ENCODE measurements around the gene ST6GAL1.
A peak's percentile ranks its signal among the peaks of the same experiment; 100 is the strongest.

The ST6GAL1 gene

GRCh38 chr3:187061748-187062147 lies 131.4 kb downstream of the ST6GAL1 start:
- no peak for DNase-seq (ENCODE audit: low spot score)
- TF ChIP-seq CTCF (IDR thresholded peaks at IDR 0.05; ENCODE audit: borderline replicate concordance, control extremely low read depth, extremely low read depth, insufficient read depth, missing control alignments): no peak
- in situ Hi-C loops (cut with MboI; ENCODE audit: low sequenced_read_pairs, unreplicated experiment): no loop called here

GRCh38 chr3:187062526-187063177 lies 132.3 kb downstream of the ST6GAL1 start:
- no peak for TF ChIP-seq CTCF (IDR thresholded peaks at IDR 0.05; ENCODE audit: borderline replicate concordance, control extremely low read depth, extremely low read depth, insufficient read depth, missing control alignments)
- no peak for DNase-seq (ENCODE audit: low spot score)
- in situ Hi-C loops (cut with MboI; ENCODE audit: low sequenced_read_pairs, unreplicated experiment): no loop called here

- TF ChIP-seq CTCF (IDR thresholded peaks at IDR 0.05; ENCODE audit: borderline replicate concordance, control extremely low read depth, extremely low read depth, insufficient read depth, missing control alignments): no peak
- no peak for DNase-seq (ENCODE audit: low spot score)
Measured at GRCh38 chr3:187063286-187064121, 133.2 kb downstream of the ST6GAL1 start.

GRCh38 chr3:187064210-187065115 lies 134.1 kb downstream of the ST6GAL1 start:
- no peak for TF ChIP-seq CTCF (IDR thresholded peaks at IDR 0.05; ENCODE audit: borderline replicate concordance, control extremely low read depth, extremely low read depth, insufficient read depth, missing control alignments)
- DNase-seq (ENCODE audit: low spot score): no peak
- in situ Hi-C loops (cut with MboI; ENCODE audit: low sequenced_read_pairs, unreplicated experiment): no loop called here

More at GRCh38 chr3:187063286-187064121, 133.2 kb downstream of the ST6GAL1 start:
- in situ Hi-C loops (cut with MboI; ENCODE audit: low sequenced_read_pairs, unreplicated experiment): no loop called here

GRCh38 chr3:187066228-187066995 lies 136.1 kb downstream of the ST6GAL1 start:
- DNase-seq (ENCODE audit: low spot score): peak; percentile 37
- no peak for TF ChIP-seq CTCF (IDR thresholded peaks at IDR 0.05; ENCODE audit: borderline replicate concordance, control extremely low read depth, extremely low read depth, insufficient read depth, missing control alignments)
- in situ Hi-C loops (cut with MboI; ENCODE audit: low sequenced_read_pairs, unreplicated experiment): no loop called here
